Spleen (tissue), 11 donors: ENCODE data around the gene TPRX1. TPM values are rescaled to one million over a fixed set of nuclear protein-coding genes. Genes with fewer than 3 reads are reported as not detected.
"Not testable (repeated sequence)": the region's sequence is repeated elsewhere in the genome, so short reads cannot be mapped to it uniquely, and the experiment has no call there.

ENCODE experiments used
- DNase-seq: peaks from one replicate; pipeline ENCODE4 v3.0.0-alpha.2; 2020
- H3K27ac ChIP-seq, 8 donors: fragments of 200-600 bp; sonication (generic) in 7 of 8; 1 replicate in 4 of 8; 2 replicates in 4 of 8; pipeline versions ENCODE4 v1.5.0 to v1.8.0; 2016 to 2021; ENCODE audit warnings: inconsistent platforms in 4 of 8, mild to moderate bottlenecking in 4 of 8, moderate library complexity in 1 of 8
- H3K27me3 ChIP-seq, 7 donors: fragments of 200-600 bp; sonication (generic) in 6 of 7; replicated peaks in 1 of 7; 1 replicate in 4 of 7; 2 replicates in 3 of 7; pipeline versions ENCODE4 v1.5.0 to v1.8.0; 2016 to 2021; ENCODE audit warnings: inconsistent platforms in 3 of 7, mild to moderate bottlenecking in 1 of 7
- H3K36me3 ChIP-seq, 6 donors: fragments of 200-600 bp; sonication (generic) in 5 of 6; 1 replicate in 4 of 6; 2 replicates in 2 of 6; pipeline versions ENCODE4 v1.5.0 to v1.8.0; 2016 to 2021; ENCODE audit warnings: inconsistent platforms in 2 of 6
- H3K4me1 ChIP-seq, 6 donors: fragments of 200-600 bp; sonication (generic) in 5 of 6; 1 replicate in 3 of 6; 2 replicates in 3 of 6; pipeline versions ENCODE4 v1.5.0 to v1.8.0; 2016 to 2021; ENCODE audit warnings: inconsistent platforms in 3 of 6
- H3K4me3 ChIP-seq, 8 donors: fragments of 200-600 bp; sonication (generic) in 7 of 8; 1 replicate in 4 of 8; 2 replicates in 4 of 8; pipeline versions ENCODE4 v1.5.0 to v1.8.0; 2016 to 2021; ENCODE audit warnings: inconsistent platforms in 4 of 8, mild to moderate bottlenecking in 4 of 8, moderate library complexity in 2 of 8
- H3K9me3 ChIP-seq, 8 donors: fragments of 200-600 bp; sonication (generic) in 7 of 8; 1 replicate in 4 of 8; 2 replicates in 4 of 8; pipeline versions ENCODE4 v1.5.0 to v1.8.0; 2016 to 2021; ENCODE audit warnings: inconsistent platforms in 4 of 8
- POLR2A ChIP-seq, 3 donors: fragments of 450-650 bp; IDR thresholded peaks; one replicate each; pipeline ENCODE4 v1.5.1; 2017; ENCODE audit warnings: antibody characterized with exemption in 3 of 3, mild to moderate bottlenecking in 1 of 3
- POLR2AphosphoS5 ChIP-seq, 3 donors: sonication (generic); formaldehyde crosslinking; IDR thresholded peaks; one replicate each; pipeline ENCODE4 v1.5.1; 2017; ENCODE audit warnings: antibody characterized with exemption in 3 of 3
- WGBS, 5 donors: extraction: QIAGEN DNeasy Blood & Tissue Kit in 3 of 5; methylation state at CpG; one replicate each; pipeline versions ENCODE4 v1.1.5 to v1.1.7; 2013 to 2018; 5-methylcytosine and 5-hydroxymethylcytosine counted together
- intact Hi-C: fragments of 100-400 bp; cut with DNase I; formaldehyde crosslinking; loops from one replicate; pipeline ENCODE4 v1.15.0; 2023; ENCODE audit warnings: low total_unique reads
- polyA plus RNA-seq, 3 donors: library from polyadenylated mRNA; stranded (reverse); fragments of 200-250 nt; gene quantifications; one replicate each; pipeline ENCODE4 v1.2.1, GENCODE V29; 2013
- total RNA-seq, 7 donors: library from RNA; depleted of rRNA in 3 of 7; stranded (reverse); fragments of >200 nt in 3 of 7; fragmentation: NEBNext Ultra II Directional in 4 of 7; extraction: Animal tissue kit (Norgen Biotek cat#: 25700) in 4 of 7; gene quantifications; one replicate each; pipeline versions ENCODE4 v1.1.0 to v1.2.1, GENCODE V29; 2016 to 2021
- TF ChIP-seq, protein P1 (sequence below), 11 experiments: fragments of 200-600 bp in 7 of 11; fragments of 450-650 bp in 4 of 11; sonication (generic) in 4 of 11; IDR thresholded peaks in 8 of 11; conservative IDR thresholded peaks in 3 of 11; 1 replicate in 7 of 11; 2 replicates in 4 of 11; pipeline versions ENCODE4 v1.4.0 to v1.8.0; 2016 to 2021; ENCODE audit warnings: antibody characterized with exemption in 11 of 11, inconsistent platforms in 4 of 11, mild to moderate bottlenecking in 1 of 11
- donor health status: healthy with polysubstance abuse.
- donor health status: DM: no; HTN: no; CAD: no; lungs with moderate emphysema.
- donor health status: DM: no; HTN: no; CAD: no.
- donor health status: Bipolar disorder and iron deficiency.
- donor health status: healthy.
- donor health status: DM: no; HTN: no; CAD: no.
- donor health status: DM: yes; HTN: yes; CAD: no.

The TPRX1 gene
- total and polyA plus RNA-seq, 10 donors = not detected

DNA sequence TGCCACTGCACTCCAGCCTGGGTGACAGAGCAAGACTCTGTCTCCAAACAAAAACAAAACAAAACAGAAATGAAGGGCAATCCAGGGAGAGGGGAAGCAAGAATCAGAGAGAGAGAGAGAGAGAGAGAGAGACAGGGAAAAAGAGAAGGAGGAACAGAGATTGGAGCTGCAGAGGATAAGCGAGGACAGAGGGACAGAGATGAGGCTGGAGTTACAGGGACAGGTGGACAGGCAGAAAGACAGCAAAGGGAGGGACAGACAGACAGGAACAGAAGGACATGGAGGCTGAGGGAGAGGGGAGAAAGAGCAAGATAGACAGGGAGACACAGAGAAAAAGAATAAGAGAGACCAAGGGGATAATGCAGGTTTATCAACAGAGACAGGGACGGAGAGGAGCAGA, 16.1 kb upstream of the TPRX1 start:
- WGBS, 5 donors = 62 to 83% (median 70%) methylated on average over 2 of the region's 2 CpGs
- H3K27ac ChIP-seq = no peak overlapping the region
- TF ChIP-seq, protein P1, sequence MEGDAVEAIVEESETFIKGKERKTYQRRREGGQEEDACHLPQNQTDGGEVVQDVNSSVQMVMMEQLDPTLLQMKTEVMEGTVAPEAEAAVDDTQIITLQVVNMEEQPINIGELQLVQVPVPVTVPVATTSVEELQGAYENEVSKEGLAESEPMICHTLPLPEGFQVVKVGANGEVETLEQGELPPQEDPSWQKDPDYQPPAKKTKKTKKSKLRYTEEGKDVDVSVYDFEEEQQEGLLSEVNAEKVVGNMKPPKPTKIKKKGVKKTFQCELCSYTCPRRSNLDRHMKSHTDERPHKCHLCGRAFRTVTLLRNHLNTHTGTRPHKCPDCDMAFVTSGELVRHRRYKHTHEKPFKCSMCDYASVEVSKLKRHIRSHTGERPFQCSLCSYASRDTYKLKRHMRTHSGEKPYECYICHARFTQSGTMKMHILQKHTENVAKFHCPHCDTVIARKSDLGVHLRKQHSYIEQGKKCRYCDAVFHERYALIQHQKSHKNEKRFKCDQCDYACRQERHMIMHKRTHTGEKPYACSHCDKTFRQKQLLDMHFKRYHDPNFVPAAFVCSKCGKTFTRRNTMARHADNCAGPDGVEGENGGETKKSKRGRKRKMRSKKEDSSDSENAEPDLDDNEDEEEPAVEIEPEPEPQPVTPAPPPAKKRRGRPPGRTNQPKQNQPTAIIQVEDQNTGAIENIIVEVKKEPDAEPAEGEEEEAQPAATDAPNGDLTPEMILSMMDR (IDR thresholded peaks at IDR 0.05 in 8 of 11, conservative IDR thresholded peaks at IDR 0.05 in 3 of 11) = no peak
- TF ChIP-seq POLR2A (IDR thresholded peaks at IDR 0.05) = no peak
- H3K9me3 ChIP-seq = no peaks in the 10 kb centered on the region
- peaks cover 0 to 57% (median 12%) of the 10 kb centered on the region in 7 donors for H3K27me3 ChIP-seq
- no peaks in the 10 kb centered on the region for H3K4me1 ChIP-seq
- H3K36me3 ChIP-seq = no peaks in the 10 kb centered on the region
- no peak overlapping the region for H3K4me3 ChIP-seq
- intact Hi-C loops = no loop called here
- DNase-seq = no peak

DNA sequence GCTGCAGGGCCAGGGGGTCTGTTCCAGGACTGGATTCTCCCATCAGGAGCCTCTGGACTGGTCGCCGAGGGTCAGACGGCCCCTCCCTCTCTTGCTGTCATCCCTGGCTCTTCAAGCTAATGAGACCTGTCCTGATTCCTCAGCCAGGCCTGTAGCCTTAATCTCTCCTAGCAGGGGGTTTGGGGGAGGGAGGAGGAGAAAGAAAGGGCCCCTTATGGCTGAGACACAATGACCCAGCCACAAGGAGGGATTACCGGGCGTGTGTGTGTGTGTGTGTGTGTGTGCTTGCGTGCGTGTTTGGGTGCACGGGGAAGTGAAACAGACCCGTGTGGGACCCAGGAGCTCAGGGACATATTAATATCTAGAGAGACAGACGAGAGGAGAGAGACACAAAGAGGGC, 15.5 kb upstream of the TPRX1 start:
- no peak overlapping the region for H3K4me3 ChIP-seq
- no peaks in the 10 kb centered on the region for H3K36me3 ChIP-seq
- no peak for DNase-seq
- no peak overlapping the region for H3K27ac ChIP-seq
- TF ChIP-seq POLR2AphosphoS5 (IDR thresholded peaks at IDR 0.05) (no peak), POLR2A (IDR thresholded peaks at IDR 0.05) (no peak)
- TF ChIP-seq, protein P1 (IDR thresholded peaks at IDR 0.05 in 8 of 11, conservative IDR thresholded peaks at IDR 0.05 in 3 of 11) = no peak
- no peaks in the 10 kb centered on the region for H3K4me1 ChIP-seq
- intact Hi-C loops = no loop called here
- H3K9me3 ChIP-seq = no peaks in the 10 kb centered on the region
- peaks cover 0 to 56% (median 12%) of the 10 kb centered on the region in 7 donors for H3K27me3 ChIP-seq
- 6 to 12% (median 9%) methylated on average over 10 of the region's 10 CpGs for WGBS, 5 donors

DNA sequence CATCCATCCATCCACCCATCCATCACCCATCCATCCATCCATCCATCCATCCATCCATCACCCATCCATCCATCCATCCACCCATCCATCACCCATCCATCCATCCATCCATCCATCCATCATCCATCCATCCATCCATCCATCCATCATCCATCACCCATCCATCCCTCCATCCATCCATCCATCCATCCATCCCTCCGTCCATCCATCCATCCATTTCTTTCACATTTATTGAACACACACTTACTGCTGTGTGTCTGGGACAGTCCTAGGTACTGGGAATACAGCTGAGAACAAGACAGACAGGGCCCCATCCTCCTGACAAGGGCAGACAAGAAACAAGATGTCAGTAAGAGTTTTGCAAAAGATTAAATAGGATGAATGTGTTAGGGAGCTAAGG, 13.9 kb upstream of the TPRX1 start:
- DNase-seq, H3K27ac ChIP-seq, intact Hi-C loops, H3K36me3 ChIP-seq, H3K4me3 ChIP-seq, H3K9me3 ChIP-seq, H3K4me1 ChIP-seq: not testable (repeated sequence)
- H3K27me3 ChIP-seq = peaks cover 0 to 60% (median 12%) of the 10 kb centered on the region in 7 donors
- 90 to 97% (median 94%) methylated on average over 1 of the region's 1 CpG for WGBS, 5 donors

DNA sequence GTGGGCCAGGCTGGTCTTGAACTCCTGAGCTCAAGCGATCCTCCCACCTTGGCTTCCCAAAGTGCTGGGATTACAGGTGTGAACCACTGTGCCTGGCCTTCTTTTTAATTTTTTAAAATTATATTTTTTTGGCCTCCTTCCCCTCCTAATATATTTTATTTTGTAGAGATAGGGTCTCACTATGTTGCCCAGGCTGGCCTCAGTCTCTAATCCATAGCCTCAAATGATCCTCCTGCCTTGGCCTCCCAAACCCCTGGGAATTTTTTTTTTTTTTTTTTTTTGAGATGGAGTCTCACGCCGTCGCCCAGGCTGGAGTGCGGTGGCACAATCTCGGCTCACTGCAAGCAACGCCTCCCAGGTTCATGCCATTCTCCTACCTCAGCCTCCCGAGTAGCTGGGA, 11.9 kb upstream of the TPRX1 start:
- H3K9me3 ChIP-seq, DNase-seq, intact Hi-C loops, H3K36me3 ChIP-seq, H3K4me1 ChIP-seq, H3K4me3 ChIP-seq, H3K27ac ChIP-seq: not testable (repeated sequence)
- peaks cover 0 to 49% (median 9%) of the 10 kb centered on the region in 7 donors for H3K27me3 ChIP-seq
- WGBS, 5 donors = 89 to 96% (median 94%) methylated on average over 8 of the region's 8 CpGs

DNA sequence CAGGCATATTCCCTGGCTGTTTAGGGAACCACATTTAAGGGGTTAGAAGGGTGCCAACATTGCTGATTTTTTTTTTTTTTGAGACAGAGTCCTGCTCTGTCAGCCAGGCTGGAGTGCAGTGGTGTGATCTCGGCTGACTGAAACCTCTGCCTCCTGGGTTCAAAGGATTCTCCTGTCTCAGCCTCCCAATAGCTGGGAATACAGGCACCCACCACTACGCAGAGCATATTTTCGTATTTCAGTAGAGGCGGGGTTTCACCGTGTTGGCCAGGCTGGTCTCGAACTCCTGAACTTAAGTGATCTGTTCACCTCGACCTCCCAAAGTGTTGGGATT, 9.6 kb upstream of the TPRX1 start:
- TF ChIP-seq POLR2A (IDR thresholded peaks at IDR 0.05) = no peak
- TF ChIP-seq, protein P1 (IDR thresholded peaks at IDR 0.05 in 8 of 11, conservative IDR thresholded peaks at IDR 0.05 in 3 of 11) = no peak
- TF ChIP-seq POLR2AphosphoS5 (IDR thresholded peaks at IDR 0.05) = no peak
- Histone ChIP-seq H3K4me1 (no peaks in the 10 kb centered on the region), H3K9me3 (no peaks in the 10 kb centered on the region), H3K27ac (no peak overlapping the region), H3K36me3 (no peaks in the 10 kb centered on the region), H3K27me3 (peaks cover 0 to 28% (median 2%) of the 10 kb centered on the region in 7 donors), H3K4me3 (no peak overlapping the region)
- intact Hi-C loops = no loop called here
- WGBS, 5 donors = 54 to 64% (median 58%) methylated on average over 7 of the region's 7 CpGs
- DNase-seq = no peak
